ENCODE data around the gene PCDHGA9. TPM values are rescaled to one million over a fixed set of nuclear protein-coding genes. Genes with fewer than 3 reads are reported as not detected.
"Not testable (repeated sequence)": the region's sequence is repeated elsewhere in the genome, so short reads cannot be mapped to it uniquely, and the experiment has no call there.

Gene PCDHGA9
- total RNA-seq, 1 experiment from 2014 or later: 0.15 TPM

DNA sequence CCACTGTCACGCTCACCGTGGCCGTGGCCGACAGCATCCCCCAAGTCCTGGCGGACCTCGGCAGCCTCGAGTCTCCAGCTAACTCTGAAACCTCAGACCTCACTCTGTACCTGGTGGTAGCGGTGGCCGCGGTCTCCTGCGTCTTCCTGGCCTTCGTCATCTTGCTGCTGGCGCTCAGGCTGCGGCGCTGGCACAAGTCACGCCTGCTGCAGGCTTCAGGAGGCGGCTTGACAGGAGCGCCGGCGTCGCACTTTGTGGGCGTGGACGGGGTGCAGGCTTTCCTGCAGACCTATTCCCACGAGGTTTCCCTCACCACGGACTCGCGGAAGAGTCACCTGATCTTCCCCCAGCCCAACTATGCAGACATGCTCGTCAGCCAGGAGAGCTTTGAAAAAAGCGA lies 30.1 kb downstream of the PCDHGA9 start:
- DNase-seq (ENCODE audit: low read depth, low spot score); ATAC-seq; POLR2A ChIA-PET; H3K27me3 ChIP-seq (ENCODE audit: control insufficient read depth, insufficient read depth, low read length); H3K27ac ChIP-seq (ENCODE audit: low read length); intact Hi-C loops (cut with micrococcal nuclease; ENCODE audit: unreplicated experiment); BruUV-seq (replicated peaks); H3K9me3 ChIP-seq (ENCODE audit: control insufficient read depth, insufficient read depth, low read depth, low read length); H3K4me3 ChIP-seq (ENCODE audit: low read depth in 2 of 2, low read length in 2 of 2); in situ Hi-C loops (cut with HindIII; ENCODE audit: low pct_unique_long_range_greater_than_20kb, low sequenced_read_pairs); H3K4me1 ChIP-seq (ENCODE audit: control insufficient read depth, insufficient read depth, low read length); H3K36me3 ChIP-seq (ENCODE audit: control insufficient read depth, insufficient read depth, low read length): not testable (repeated sequence)
- CTCF ChIA-PET: interaction anchor here (0.7 kb wide), 1 partner anchor 508 kb away, joined by 3 read pairs; no protein-coding TSS in a partner anchor

DNA sequence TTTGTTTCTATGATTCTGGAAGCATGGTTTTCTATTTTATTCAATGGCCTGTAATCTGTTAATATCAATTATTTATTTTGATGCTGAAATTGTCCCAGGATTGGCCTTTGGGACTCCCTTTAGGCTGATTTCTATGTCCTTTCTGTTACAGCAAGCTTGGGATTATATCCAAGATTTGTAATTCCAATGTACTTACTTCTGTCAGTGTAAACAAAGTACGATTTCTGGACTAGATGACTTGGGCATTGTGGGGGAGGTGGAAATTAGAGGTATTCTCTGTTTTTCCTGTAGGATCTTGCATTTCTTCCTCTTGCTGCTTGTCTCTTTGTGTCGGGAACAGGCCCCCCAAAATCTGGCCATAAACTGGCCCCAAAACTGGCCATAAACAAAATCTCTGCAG lies 31.4 kb downstream of the PCDHGA9 start:
- in situ Hi-C loops (cut with HindIII; ENCODE audit: low pct_unique_long_range_greater_than_20kb, low sequenced_read_pairs): no loop called here
- no peak for ATAC-seq

DNA sequence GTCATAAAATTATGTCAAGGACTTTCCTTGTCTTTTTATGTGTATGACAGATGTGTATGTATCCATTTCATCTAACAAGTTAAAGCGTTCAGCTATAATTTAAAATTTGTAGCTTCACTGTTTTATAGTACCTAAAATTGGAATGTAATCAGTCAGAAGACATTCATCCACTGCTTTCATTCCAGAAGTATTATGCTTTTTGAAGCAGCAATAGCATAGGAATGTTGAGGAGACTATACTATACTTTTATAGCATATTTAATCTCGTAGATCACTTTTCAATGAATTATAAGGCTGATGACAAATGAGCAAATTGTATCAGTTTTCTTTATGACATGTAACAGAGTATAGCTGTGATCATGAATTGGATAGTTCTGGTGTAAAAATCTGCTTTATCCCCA lies 34.6 kb downstream of the PCDHGA9 start:
- ChIA-PET CTCF (interaction anchor here (0.6 kb wide), 1 partner anchor 101 kb away, joined by 3 read pairs; no protein-coding TSS in a partner anchor), POLR2A (no interaction called here)
- DNase-seq (ENCODE audit: low read depth, low spot score): no peak
- no peak overlapping the region for H3K27ac ChIP-seq (ENCODE audit: low read length)
- in situ Hi-C loops (cut with HindIII; ENCODE audit: low pct_unique_long_range_greater_than_20kb, low sequenced_read_pairs): no loop called here
- no peak for ATAC-seq
- H3K4me3 ChIP-seq (ENCODE audit: low read depth in 2 of 2, low read length in 2 of 2): no peak overlapping the region
- TF ChIP-seq TCF7L2 (IDR thresholded peaks at IDR 0.05; ENCODE audit: low read depth, low read length) (no peak), POLR2AphosphoS5 (IDR thresholded peaks at IDR 0.05; ENCODE audit: low read depth, low read length) (no peak), SIN3A (IDR thresholded peaks at IDR 0.05; ENCODE audit: borderline replicate concordance, insufficient read depth, low read depth, low read length) (no peak)
- TF ChIP-seq, protein P1, sequence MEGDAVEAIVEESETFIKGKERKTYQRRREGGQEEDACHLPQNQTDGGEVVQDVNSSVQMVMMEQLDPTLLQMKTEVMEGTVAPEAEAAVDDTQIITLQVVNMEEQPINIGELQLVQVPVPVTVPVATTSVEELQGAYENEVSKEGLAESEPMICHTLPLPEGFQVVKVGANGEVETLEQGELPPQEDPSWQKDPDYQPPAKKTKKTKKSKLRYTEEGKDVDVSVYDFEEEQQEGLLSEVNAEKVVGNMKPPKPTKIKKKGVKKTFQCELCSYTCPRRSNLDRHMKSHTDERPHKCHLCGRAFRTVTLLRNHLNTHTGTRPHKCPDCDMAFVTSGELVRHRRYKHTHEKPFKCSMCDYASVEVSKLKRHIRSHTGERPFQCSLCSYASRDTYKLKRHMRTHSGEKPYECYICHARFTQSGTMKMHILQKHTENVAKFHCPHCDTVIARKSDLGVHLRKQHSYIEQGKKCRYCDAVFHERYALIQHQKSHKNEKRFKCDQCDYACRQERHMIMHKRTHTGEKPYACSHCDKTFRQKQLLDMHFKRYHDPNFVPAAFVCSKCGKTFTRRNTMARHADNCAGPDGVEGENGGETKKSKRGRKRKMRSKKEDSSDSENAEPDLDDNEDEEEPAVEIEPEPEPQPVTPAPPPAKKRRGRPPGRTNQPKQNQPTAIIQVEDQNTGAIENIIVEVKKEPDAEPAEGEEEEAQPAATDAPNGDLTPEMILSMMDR (IDR thresholded peaks at IDR 0.05): no peak
- TF ChIP-seq, protein P2, sequence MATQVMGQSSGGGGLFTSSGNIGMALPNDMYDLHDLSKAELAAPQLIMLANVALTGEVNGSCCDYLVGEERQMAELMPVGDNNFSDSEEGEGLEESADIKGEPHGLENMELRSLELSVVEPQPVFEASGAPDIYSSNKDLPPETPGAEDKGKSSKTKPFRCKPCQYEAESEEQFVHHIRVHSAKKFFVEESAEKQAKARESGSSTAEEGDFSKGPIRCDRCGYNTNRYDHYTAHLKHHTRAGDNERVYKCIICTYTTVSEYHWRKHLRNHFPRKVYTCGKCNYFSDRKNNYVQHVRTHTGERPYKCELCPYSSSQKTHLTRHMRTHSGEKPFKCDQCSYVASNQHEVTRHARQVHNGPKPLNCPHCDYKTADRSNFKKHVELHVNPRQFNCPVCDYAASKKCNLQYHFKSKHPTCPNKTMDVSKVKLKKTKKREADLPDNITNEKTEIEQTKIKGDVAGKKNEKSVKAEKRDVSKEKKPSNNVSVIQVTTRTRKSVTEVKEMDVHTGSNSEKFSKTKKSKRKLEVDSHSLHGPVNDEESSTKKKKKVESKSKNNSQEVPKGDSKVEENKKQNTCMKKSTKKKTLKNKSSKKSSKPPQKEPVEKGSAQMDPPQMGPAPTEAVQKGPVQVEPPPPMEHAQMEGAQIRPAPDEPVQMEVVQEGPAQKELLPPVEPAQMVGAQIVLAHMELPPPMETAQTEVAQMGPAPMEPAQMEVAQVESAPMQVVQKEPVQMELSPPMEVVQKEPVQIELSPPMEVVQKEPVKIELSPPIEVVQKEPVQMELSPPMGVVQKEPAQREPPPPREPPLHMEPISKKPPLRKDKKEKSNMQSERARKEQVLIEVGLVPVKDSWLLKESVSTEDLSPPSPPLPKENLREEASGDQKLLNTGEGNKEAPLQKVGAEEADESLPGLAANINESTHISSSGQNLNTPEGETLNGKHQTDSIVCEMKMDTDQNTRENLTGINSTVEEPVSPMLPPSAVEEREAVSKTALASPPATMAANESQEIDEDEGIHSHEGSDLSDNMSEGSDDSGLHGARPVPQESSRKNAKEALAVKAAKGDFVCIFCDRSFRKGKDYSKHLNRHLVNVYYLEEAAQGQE (IDR thresholded peaks at IDR 0.05; ENCODE audit: insufficient read depth in 1 of 2, low read depth in 2 of 2, low read length in 1 of 2): no peak
- H3K27me3 ChIP-seq (ENCODE audit: control insufficient read depth, insufficient read depth, low read length): no peaks in the 10 kb centered on the region
- BruUV-seq (replicated peaks): no TSS peak
- no peaks in the 10 kb centered on the region; the same call in 1 of the 2 replicates for H3K9me3 ChIP-seq (ENCODE audit: control insufficient read depth, insufficient read depth, low read depth, low read length)
- no peaks in the 10 kb centered on the region for H3K36me3 ChIP-seq (ENCODE audit: control insufficient read depth, insufficient read depth, low read length)
- intact Hi-C loops (cut with micrococcal nuclease; ENCODE audit: unreplicated experiment): no loop called here
- no peaks in the 10 kb centered on the region for H3K4me1 ChIP-seq (ENCODE audit: control insufficient read depth, insufficient read depth, low read length)

More for the DNA sequence above, 31.4 kb downstream of the PCDHGA9 start:
- BruUV-seq (replicated peaks): no TSS peak
- H3K9me3 ChIP-seq (ENCODE audit: control insufficient read depth, insufficient read depth, low read depth, low read length): no peaks in the 10 kb centered on the region; the same call in 1 of the 2 replicates
- H3K27me3 ChIP-seq (ENCODE audit: control insufficient read depth, insufficient read depth, low read length): no peaks in the 10 kb centered on the region
- no peak for TF ChIP-seq TCF7L2 (IDR thresholded peaks at IDR 0.05; ENCODE audit: low read depth, low read length)
- TF ChIP-seq, protein P2 (IDR thresholded peaks at IDR 0.05; ENCODE audit: insufficient read depth in 1 of 2, low read depth in 2 of 2, low read length in 1 of 2): no peak
- H3K4me3 ChIP-seq (ENCODE audit: low read depth in 2 of 2, low read length in 2 of 2): no peak overlapping the region
- no peaks in the 10 kb centered on the region for H3K36me3 ChIP-seq (ENCODE audit: control insufficient read depth, insufficient read depth, low read length)
- no peak for DNase-seq (ENCODE audit: low read depth, low spot score)
- no peak overlapping the region for H3K27ac ChIP-seq (ENCODE audit: low read length)
- no peaks in the 10 kb centered on the region for H3K4me1 ChIP-seq (ENCODE audit: control insufficient read depth, insufficient read depth, low read length)
- ChIA-PET CTCF (no interaction called here), POLR2A (no interaction called here)
- intact Hi-C loops (cut with micrococcal nuclease; ENCODE audit: unreplicated experiment): no loop called here

All from Panc1 (cell line).